Effector memory CD4-positive, alpha-beta T cell (primary cell): Measurements from ENCODE around the gene KANK2.
"Not testable (repeated sequence)": the region's sequence is repeated elsewhere in the genome, so short reads cannot be mapped to it uniquely, and the experiment has no call there.

ENCODE experiments used
- DNase-seq, 3 donors: peaks; one replicate each; pipeline ENCODE4 v3.0.0-alpha.2; 2020
- H3K27ac ChIP-seq: 2 replicates; pipeline ENCODE4 v1.7.0; 2013; ENCODE audit warnings: mild to moderate bottlenecking, low read length, moderate library complexity; ENCODE audit not compliant: insufficient read depth, poor library complexity, severe bottlenecking
- H3K27me3 ChIP-seq: replicated peaks from 2 replicates; pipeline ENCODE4 v1.7.0; 2013; ENCODE audit warnings: mild to moderate bottlenecking, low read length; ENCODE audit not compliant: insufficient read depth, control insufficient read depth, poor library complexity, severe bottlenecking
- H3K36me3 ChIP-seq: 2 replicates; pipeline ENCODE4 v1.7.0; 2013; ENCODE audit warnings: mild to moderate bottlenecking, low read length, moderate library complexity; ENCODE audit not compliant: control insufficient read depth, insufficient read depth
- H3K4me1 ChIP-seq: 2 replicates; pipeline ENCODE4 v1.7.0; 2013; ENCODE audit warnings: low read length, mild to moderate bottlenecking; ENCODE audit not compliant: control insufficient read depth, insufficient read depth, poor library complexity, severe bottlenecking
- H3K4me3 ChIP-seq: 2 replicates; pipeline ENCODE4 v1.7.0; 2013; ENCODE audit warnings: low read length, low read depth, mild to moderate bottlenecking; ENCODE audit not compliant: insufficient read depth, poor library complexity, severe bottlenecking
- H3K9me3 ChIP-seq: 2 replicates; pipeline ENCODE4 v1.7.0; 2013; ENCODE audit warnings: mild to moderate bottlenecking, low read length, moderate library complexity; ENCODE audit not compliant: control insufficient read depth

Gene KANK2

DNA sequence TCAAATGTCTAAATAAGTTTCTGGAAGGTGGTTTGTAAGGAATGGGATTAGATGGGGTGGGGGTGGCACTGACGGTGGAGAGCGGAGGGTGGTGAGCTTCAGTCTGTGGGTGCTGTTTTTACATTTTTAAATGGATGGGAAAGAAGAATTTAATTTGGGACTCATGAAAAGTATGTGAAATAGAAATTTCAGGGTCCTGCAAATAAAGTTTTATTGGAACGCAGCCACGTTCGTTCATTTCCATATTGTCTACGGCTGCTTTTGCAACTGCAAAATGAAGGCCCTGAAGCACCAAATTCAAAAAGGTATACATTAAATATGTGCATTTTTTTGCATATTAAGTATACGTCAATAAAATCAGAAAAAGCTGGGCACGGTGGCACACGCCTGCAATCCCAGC, 9.9 kb downstream of the KANK2 start:
- no peaks in the 10 kb centered on the region for H3K4me1 ChIP-seq
- no peak overlapping the region for H3K4me3 ChIP-seq
- H3K27me3 ChIP-seq, result no peaks in the 10 kb centered on the region
- no peaks in the 10 kb centered on the region for H3K36me3 ChIP-seq
- no peak for DNase-seq
- no peak overlapping the region for H3K27ac ChIP-seq
- H3K9me3 ChIP-seq, result no peaks in the 10 kb centered on the region

DNA sequence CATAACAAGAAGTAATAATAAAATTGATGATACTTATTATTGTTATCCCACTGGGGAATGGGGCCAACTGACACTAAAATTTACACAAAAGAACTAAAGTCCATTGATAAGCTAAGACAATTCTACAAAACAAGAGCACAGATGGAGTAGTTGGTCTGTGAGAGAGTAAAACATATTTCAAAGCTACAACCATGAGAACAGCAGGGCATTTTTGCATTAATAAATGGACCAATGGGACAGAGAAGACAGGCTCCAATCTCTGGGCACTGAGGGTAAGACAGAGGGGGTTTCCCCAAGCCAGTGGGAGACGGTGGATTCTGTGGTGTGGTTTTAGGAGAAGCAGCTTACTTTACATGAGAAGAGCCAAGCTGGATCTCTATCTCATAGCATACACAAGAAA, 14.4 kb downstream of the KANK2 start:
- Histone ChIP-seq H3K4me1 (peaks cover 5% of the 10 kb centered on the region), H3K27ac (no peak overlapping the region), H3K4me3 (no peak overlapping the region), H3K9me3 (no peaks in the 10 kb centered on the region), H3K36me3 (no peaks in the 10 kb centered on the region), H3K27me3 (no peaks in the 10 kb centered on the region)
- DNase-seq, result no peak

GRCh38 chr19:11181488-11181887, 15.9 kb downstream of the KANK2 start:
- Histone ChIP-seq H3K4me3 (no peak overlapping the region), H3K4me1 (peaks cover 5% of the 10 kb centered on the region), H3K9me3 (no peaks in the 10 kb centered on the region), H3K36me3 (no peaks in the 10 kb centered on the region), H3K27me3 (no peaks in the 10 kb centered on the region), H3K27ac (no peak overlapping the region)
- DNase-seq, result no peak

DNA sequence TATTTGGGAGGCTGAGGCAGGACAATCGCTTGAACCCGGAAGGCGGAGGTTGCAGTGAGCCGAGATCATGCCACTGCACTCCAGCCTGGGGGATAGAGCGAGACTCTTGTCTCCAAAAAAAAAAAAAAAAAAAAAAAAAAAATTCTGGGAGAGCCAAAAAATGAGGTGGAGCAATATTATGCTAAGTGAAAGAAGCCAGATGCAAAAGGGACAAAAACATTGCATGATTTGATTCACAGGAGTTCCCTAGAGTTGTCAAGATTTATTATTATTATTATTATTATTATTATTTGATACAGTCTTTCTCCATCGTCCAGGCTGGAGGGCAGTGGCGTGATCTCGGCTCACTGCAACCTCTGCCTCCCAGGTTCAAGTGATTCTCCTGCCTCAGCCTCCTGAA, 16.4 kb downstream of the KANK2 start:
- not testable (repeated sequence) for DNase-seq, H3K27ac ChIP-seq, H3K27me3 ChIP-seq, H3K36me3 ChIP-seq, H3K4me3 ChIP-seq, H3K4me1 ChIP-seq, H3K9me3 ChIP-seq

- H3K36me3 ChIP-seq, result no peaks in the 10 kb centered on the region
- no peak for DNase-seq
- H3K9me3 ChIP-seq, result no peaks in the 10 kb centered on the region
- no peak overlapping the region for H3K4me3 ChIP-seq
- H3K4me1 ChIP-seq, result peaks cover 5% of the 10 kb centered on the region
- H3K27me3 ChIP-seq, result no peaks in the 10 kb centered on the region
- H3K27ac ChIP-seq, result no peak overlapping the region
These were observed 17.0 kb downstream of the KANK2 start for GRCh38 chr19:11180346-11180745.

- no peak overlapping the region for H3K4me3 ChIP-seq
- no peak overlapping the region for H3K27ac ChIP-seq
- H3K4me1 ChIP-seq, result peaks cover 5% of the 10 kb centered on the region
- no peak for DNase-seq
- no peaks in the 10 kb centered on the region for H3K27me3 ChIP-seq
- no peaks in the 10 kb centered on the region for H3K36me3 ChIP-seq
- H3K9me3 ChIP-seq, result no peaks in the 10 kb centered on the region
These were observed 17.5 kb downstream of the KANK2 start for GRCh38 chr19:11179716-11180297.

DNA sequence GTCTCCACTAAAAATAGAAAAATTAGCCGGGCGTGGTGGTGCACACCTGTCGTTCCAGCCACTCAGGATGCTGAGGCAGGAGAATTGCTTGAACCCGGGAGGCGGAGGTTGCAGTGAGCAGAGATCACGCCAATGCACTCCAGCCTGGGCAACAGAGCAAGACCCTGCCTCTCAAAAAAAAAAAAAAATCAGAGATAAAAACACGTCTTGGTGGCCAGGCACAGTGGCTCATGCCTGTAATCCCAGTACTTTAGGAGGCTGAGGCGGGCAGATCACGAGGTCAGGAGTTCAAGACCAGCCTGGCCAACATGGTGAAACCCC, 18.2 kb downstream of the KANK2 start:
- not testable (repeated sequence) for DNase-seq, H3K27ac ChIP-seq, H3K36me3 ChIP-seq, H3K4me3 ChIP-seq, H3K9me3 ChIP-seq, H3K4me1 ChIP-seq, H3K27me3 ChIP-seq

DNA sequence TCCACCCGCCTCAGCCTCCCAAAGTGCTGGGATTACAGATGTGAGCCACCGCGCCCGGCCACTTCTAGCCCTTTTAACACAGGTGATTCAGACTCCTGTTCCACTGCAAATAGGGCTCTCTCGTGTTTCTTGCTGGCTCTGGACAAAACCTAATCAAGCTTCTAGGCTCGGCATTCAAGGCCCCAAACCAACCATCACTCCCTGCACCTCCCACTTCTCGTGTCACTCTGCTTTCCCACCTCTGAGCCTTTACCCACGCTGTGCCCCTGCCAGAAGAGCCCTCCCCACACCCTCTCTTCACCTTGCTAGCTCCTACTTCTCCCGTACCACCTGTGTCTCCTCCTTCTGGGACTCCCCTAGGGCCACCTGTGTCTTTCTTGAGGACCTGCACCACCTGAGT, 19.8 kb downstream of the KANK2 start:
- no peak for DNase-seq
- Histone ChIP-seq H3K4me3 (no peak overlapping the region), H3K36me3 (no peaks in the 10 kb centered on the region), H3K27me3 (no peaks in the 10 kb centered on the region), H3K27ac (no peak overlapping the region), H3K9me3 (no peaks in the 10 kb centered on the region), H3K4me1 (peaks cover 5% of the 10 kb centered on the region)

- no peak for DNase-seq
- Histone ChIP-seq H3K27ac (no peak overlapping the region), H3K36me3 (no peaks in the 10 kb centered on the region), H3K4me3 (no peak overlapping the region), H3K27me3 (no peaks in the 10 kb centered on the region), H3K9me3 (no peaks in the 10 kb centered on the region), H3K4me1 (peaks cover 5% of the 10 kb centered on the region)
These were observed 20.7 kb downstream of the KANK2 start for GRCh38 chr19:11176466-11177193.

DNA sequence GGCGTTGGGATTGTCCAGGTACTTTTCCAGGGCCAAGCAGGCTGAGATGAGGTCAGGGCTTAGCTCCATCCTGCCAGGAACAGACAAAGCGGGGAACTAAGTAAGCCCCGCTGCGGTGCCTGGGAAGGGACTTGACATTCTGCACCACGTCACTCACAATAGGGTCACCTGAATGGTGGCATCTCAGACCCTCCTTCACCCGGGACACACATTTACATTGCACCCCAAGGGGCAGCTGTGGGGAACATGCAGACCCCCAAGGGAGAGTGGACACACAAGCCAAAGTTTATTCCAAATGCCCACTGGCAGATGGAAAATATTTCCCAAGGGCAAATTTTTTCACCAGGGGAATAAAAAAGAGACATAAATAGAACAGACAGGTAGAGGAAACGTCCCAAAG, 21.4 kb downstream of the KANK2 start:
- Histone ChIP-seq H3K4me1 (peaks cover 5% of the 10 kb centered on the region), H3K9me3 (no peaks in the 10 kb centered on the region), H3K27ac (no peak overlapping the region), H3K27me3 (no peaks in the 10 kb centered on the region), H3K4me3 (no peak overlapping the region), H3K36me3 (no peaks in the 10 kb centered on the region)
- no peak for DNase-seq
